ENCODE measurements around the gene CDH4. TPM values are rescaled to one million over a fixed set of nuclear protein-coding genes. Genes with fewer than 3 reads are reported as not detected.

The CDH4 gene
- total RNA-seq, 2 experiments from 2014 or later, result 0.10 to 0.15 TPM

DNA sequence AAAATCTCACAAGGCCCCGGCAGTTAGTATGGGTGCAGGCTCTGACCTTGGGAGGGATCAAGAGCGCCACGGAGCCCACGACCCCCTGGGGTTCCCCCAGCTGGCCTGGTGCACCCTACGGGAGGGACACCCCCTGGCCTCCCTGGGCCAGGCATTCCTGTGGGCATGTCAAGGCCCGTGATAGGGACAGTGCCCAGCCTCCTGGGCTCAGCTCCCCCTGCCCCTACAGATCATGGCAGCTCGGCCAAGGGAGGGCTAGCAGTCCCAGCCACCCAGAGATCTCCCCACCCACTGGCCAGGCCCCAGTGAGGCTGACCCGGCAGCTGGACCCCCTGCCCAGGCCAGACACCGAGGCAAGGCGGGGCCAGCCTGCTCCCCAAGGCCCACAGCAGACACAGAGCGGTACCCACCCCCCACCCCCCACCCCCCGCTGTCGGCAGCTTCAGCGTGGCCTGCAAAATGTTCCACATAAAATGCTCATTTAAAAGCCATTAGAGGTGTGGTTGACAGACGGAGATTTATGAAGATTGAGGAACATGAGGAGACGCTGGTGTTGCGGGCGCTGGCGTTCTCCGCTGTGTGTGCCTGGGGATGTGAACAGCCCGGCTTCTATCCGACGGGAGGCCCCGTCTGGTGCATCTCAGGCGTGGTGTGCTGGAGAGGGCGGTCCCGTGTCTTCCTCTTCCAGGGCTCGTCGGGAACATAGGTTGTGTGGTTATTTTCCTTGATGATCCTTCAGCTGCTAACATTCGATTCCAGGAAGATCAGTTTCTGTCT is 625.1 kb downstream of the CDH4 start:
- H3K27me3 Mint-ChIP-seq (ENCODE audit: low read depth), result no peaks in the 10 kb centered on the region
- intact Hi-C loops (cut with micrococcal nuclease), result no loop called here
- H3K27ac Mint-ChIP-seq, result no peak overlapping the region
- no peaks in the 10 kb centered on the region for H3K9me3 Mint-ChIP-seq
- no peak overlapping the region for H3K4me3 Mint-ChIP-seq
- no peaks in the 10 kb centered on the region for H3K4me1 Mint-ChIP-seq (ENCODE audit: low read depth)
- H3K36me3 Mint-ChIP-seq (ENCODE audit: low read depth), result no peaks in the 10 kb centered on the region
- CTCF ChIA-PET, result interaction anchor here (0.6 kb wide), 1 partner anchor 19 kb away, joined by 3 read pairs; no protein-coding TSS in a partner anchor
- DNase-seq, result no peak

DNA sequence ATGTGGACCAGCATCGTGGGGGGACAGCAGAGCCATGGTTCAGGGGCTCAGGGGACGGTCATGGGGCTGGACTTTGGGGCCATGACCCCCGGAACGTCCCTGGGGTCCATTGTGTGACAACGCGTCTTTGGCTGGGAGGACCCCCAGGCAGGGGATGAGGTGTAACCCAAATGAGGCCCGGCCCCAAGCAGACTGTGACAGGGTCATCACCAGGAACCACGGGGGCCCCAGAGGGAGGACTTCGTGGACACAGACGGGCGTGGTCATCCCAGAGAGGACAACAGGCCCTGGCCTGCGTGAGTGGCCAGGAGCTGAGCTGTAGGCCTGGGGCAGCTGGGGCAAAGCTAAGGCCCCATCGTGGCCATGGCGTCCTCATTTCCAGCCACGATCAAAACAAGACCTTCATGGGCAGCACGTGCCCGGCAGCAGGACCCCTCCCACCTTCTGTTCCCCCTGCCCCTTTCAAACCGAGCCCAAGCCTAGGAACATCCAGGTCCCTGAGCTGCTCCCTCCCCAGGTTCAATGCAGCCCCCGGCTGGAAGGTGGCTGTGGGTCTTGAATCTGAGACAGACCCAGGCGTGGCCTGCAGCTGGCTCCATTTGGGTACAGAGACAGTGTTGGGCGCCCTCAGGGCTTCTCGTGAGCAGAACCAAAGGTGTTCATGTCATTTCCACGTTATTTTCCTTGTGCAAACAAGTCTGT is 625.9 kb downstream of the CDH4 start:
- H3K36me3 Mint-ChIP-seq (ENCODE audit: low read depth), result no peaks in the 10 kb centered on the region
- no peak overlapping the region for H3K27ac Mint-ChIP-seq
- CTCF ChIA-PET, result interaction anchor here (0.6 kb wide), 1 partner anchor 18 kb away, joined by 3 read pairs; no protein-coding TSS in a partner anchor
- no peaks in the 10 kb centered on the region for H3K9me3 Mint-ChIP-seq
- DNase-seq, result no peak
- peaks cover 3% of the 10 kb centered on the region for H3K27me3 Mint-ChIP-seq (ENCODE audit: low read depth)
- H3K4me1 Mint-ChIP-seq (ENCODE audit: low read depth), result no peaks in the 10 kb centered on the region
- intact Hi-C loops (cut with micrococcal nuclease), result no loop called here
- H3K4me3 Mint-ChIP-seq, result no peak overlapping the region

DNA sequence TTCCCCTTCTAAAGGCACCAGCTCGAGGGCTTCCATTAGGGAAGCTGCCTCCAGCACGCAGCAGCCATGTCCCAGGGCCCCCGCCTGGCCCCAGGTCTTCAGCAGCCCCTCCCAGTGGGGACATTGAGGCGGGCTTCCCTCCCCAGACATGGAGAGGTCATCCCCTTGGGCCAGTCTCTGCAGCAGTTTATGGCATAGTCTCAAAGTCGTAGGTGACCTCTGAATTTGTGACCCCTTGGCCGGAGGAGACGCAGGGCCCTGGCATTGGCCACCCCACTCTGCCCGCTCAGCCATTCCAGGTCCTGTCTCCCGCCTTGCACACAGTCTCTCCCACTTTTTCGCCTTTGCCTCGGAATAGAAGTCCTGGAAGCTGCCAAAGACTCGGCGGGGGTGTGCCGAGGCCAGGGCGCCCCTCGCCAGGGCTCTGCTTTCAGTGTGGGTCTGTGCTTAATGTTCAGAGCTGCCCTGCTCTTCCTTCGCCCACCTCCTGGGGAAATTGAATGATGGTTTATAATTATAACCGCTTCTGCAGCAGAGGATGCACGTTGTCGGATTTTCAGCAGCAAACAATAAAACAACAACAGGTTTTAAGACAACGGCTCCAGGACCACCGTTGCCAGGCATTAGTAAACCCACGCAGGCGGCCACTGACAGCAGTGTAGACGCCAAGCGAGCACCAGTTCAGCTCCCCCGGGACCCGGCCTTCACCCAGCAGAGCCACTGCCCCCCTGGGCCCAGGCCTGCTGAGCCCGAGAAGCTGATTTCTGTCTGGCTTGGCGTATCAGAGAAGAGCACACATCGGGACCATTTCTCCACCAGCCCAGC is 626.6 kb downstream of the CDH4 start:
- Mint-ChIP-seq H3K4me3 (no peak overlapping the region), H3K9me3 (no peaks in the 10 kb centered on the region), H3K36me3 (ENCODE audit: low read depth) (no peaks in the 10 kb centered on the region), H3K27me3 (ENCODE audit: low read depth) (peaks cover 7% of the 10 kb centered on the region), H3K27ac (no peak overlapping the region), H3K4me1 (ENCODE audit: low read depth) (no peaks in the 10 kb centered on the region)
- DNase-seq, result no peak
- CTCF ChIA-PET, result no interaction called here
- intact Hi-C loops (cut with micrococcal nuclease), result no loop called here

DNA sequence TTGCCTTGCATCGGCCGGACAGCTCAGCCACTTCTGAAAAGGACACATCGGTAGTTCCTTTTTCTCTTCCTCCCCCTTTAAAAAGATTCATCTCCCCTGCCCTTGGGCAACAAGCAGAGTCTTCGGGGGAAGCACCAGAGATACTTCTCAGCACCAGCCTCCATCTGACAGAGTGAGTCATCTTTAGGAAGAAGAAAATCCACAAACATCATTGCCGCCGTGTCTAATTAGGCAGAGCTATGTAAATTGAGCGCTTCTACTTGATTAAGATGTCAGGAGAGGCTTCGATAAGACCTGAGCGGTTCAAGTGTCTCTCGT is 627.2 kb downstream of the CDH4 start:
- no peaks in the 10 kb centered on the region for H3K4me1 Mint-ChIP-seq (ENCODE audit: low read depth)
- no peaks in the 10 kb centered on the region for H3K9me3 Mint-ChIP-seq
- no peak overlapping the region for H3K27ac Mint-ChIP-seq
- peaks cover 7% of the 10 kb centered on the region for H3K27me3 Mint-ChIP-seq (ENCODE audit: low read depth)
- intact Hi-C loops (cut with micrococcal nuclease), result no loop called here
- no peak for DNase-seq
- H3K4me3 Mint-ChIP-seq, result no peak overlapping the region
- H3K36me3 Mint-ChIP-seq (ENCODE audit: low read depth), result no peaks in the 10 kb centered on the region
- CTCF ChIA-PET, result no interaction called here

DNA sequence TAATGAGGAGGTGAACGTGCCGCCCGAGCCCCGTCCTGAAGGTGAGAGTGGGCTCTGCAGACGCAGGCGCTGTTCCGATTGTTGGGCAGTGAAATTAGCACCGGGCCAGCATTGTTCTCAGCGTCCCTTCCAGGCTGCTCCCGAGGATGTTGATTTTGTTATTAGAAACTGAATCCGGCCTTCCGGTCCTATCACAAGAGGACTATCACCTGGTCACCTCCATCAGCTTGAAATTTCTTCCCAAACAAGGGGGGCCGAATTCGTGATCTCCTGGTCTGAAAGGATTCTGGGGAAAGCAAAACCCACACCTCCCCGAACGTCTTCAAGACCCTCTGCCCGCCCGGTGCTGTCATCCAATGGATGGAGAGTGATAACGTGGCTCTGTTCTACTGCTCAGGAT is 627.6 kb downstream of the CDH4 start:
- H3K27ac Mint-ChIP-seq, result no peak overlapping the region
- DNase-seq, result no peak
- no peaks in the 10 kb centered on the region for H3K9me3 Mint-ChIP-seq
- peaks cover 7% of the 10 kb centered on the region for H3K27me3 Mint-ChIP-seq (ENCODE audit: low read depth)
- no peak overlapping the region for H3K4me3 Mint-ChIP-seq
- H3K36me3 Mint-ChIP-seq (ENCODE audit: low read depth), result no peaks in the 10 kb centered on the region
- CTCF ChIA-PET, result no interaction called here
- intact Hi-C loops (cut with micrococcal nuclease), result no loop called here
- no peaks in the 10 kb centered on the region for H3K4me1 Mint-ChIP-seq (ENCODE audit: low read depth)

DNA sequence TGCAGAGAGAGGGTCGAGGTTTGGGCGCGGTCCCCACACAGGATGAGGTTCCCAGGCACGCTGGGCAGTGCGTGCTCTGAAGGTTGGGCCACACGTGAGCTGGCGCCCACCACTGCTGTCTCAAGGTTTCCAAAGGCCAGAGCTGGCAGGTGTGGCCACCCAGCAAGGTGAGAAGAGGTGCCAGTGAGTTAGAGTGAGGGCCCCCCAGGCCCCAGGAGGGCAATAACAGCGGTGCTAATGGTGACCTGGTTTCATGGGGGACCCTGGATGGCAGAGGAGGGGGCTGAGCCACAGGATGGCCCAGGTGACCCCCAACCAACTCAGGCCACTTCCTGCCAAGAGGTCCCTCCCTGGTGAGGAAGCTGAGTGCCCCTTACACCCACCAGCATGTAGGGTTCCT is 628.6 kb downstream of the CDH4 start:
- CTCF ChIA-PET, result interaction anchor here (0.6 kb wide), 1 partner anchor 9 kb away, joined by 3 read pairs; no protein-coding TSS in a partner anchor
- no peak overlapping the region for H3K4me3 Mint-ChIP-seq
- no peak for DNase-seq
- H3K36me3 Mint-ChIP-seq (ENCODE audit: low read depth), result no peaks in the 10 kb centered on the region
- intact Hi-C loops (cut with micrococcal nuclease), result no loop called here
- H3K9me3 Mint-ChIP-seq, result no peaks in the 10 kb centered on the region
- peaks cover 7% of the 10 kb centered on the region for H3K27me3 Mint-ChIP-seq (ENCODE audit: low read depth)
- no peak overlapping the region for H3K27ac Mint-ChIP-seq
- H3K4me1 Mint-ChIP-seq (ENCODE audit: low read depth), result no peaks in the 10 kb centered on the region

DNA sequence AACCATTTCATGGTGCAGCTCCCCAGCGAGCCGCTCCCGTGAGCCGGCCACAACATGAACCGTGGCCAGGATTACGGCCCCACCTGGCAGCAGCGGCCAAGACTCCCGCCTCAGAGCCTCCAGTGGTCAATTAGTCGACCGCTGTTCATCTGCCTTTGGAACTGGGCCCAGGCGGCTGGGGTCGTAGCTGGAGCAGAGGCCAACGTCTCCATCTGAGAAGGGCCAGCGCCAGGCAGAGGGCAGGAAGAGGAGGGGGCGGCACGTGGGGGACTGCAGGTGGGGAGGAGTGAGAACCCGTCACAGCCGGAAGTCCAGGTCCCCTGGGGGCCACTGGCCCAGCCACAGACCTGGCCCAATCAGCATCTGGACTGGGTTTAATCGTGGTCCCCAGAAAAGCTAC is 629.4 kb downstream of the CDH4 start:
- H3K4me3 Mint-ChIP-seq, result no peak overlapping the region
- no peak overlapping the region for H3K27ac Mint-ChIP-seq
- no peaks in the 10 kb centered on the region for H3K36me3 Mint-ChIP-seq (ENCODE audit: low read depth)

DNA sequence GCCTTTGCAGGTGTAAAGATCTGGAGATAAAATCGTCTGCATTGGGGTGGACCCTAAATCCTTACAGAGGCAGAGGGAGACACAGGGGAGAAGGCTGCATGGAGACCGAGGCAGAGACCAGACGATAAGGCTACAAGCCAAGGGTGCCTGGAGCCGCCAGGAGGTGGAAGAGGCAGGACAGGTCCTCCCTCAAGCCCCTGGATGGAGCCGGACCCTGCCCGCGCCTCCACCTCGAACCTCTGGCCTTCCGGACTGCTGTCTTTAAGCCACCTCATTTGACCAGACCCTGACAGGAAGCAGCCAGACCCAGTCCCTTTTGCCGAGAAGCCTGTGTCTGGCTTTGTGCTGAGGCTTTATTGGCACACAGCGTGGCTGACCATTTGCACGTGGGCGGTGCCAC is 629.8 kb downstream of the CDH4 start:
- Mint-ChIP-seq H3K27me3 (ENCODE audit: low read depth) (peaks cover 7% of the 10 kb centered on the region), H3K9me3 (no peaks in the 10 kb centered on the region), H3K27ac (no peak overlapping the region), H3K4me1 (ENCODE audit: low read depth) (no peaks in the 10 kb centered on the region), H3K4me3 (no peak overlapping the region), H3K36me3 (ENCODE audit: low read depth) (no peaks in the 10 kb centered on the region)
- DNase-seq, result no peak
- intact Hi-C loops (cut with micrococcal nuclease), result no loop called here
- CTCF ChIA-PET, result no interaction called here

More for the DNA sequence above, 629.4 kb downstream of the CDH4 start:
- no peaks in the 10 kb centered on the region for H3K9me3 Mint-ChIP-seq
- CTCF ChIA-PET, result interaction anchor here (0.6 kb wide), 1 partner anchor 10 kb away, joined by 3 read pairs; no protein-coding TSS in a partner anchor
- intact Hi-C loops (cut with micrococcal nuclease), result no loop called here
- DNase-seq, result no peak
- H3K27me3 Mint-ChIP-seq (ENCODE audit: low read depth), result peaks cover 7% of the 10 kb centered on the region
- H3K4me1 Mint-ChIP-seq (ENCODE audit: low read depth), result no peaks in the 10 kb centered on the region

DNA sequence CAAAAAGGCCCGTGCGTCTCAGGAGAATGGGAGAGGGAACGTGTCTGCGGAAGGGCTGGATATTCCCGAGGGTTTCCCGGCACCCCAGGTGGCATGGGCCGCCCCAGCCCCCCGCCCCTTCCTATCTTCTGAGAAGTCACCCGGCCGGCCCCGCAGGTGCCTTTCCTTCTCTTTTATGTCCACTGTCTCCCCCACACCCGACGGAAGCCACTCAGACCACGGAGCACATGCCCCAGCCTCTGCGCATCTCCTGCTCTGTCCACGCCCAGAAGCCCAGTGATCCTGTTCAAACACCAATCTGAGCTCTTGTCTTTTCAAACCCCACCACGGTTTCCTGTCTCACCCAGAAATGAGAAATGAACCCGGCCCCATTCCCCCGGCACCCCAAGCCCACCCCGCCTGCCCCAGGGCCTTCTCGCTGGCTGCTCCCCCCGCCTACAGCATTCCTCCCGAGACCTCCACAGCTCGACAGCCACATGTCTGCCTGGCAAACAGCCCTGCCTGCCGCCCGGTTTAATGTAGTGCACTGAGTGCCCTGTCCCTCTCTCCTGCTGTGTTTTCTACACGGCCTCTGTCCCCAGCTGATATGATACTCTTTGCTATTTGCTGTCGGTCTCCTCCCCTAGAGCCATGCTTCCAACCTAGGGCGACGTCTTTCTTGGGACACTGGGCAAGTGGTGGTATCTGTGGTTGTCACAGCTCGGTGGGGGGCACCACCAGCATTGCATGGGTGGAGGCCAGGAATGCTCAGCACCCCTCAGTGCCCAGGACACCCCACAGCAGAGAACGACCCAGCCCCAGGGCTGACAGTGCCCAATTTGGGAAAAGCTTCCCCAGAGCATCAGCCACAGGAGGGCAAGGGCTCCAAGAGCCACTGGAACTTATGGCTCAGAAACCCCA is 630.9 kb downstream of the CDH4 start:
- Mint-ChIP-seq H3K36me3 (ENCODE audit: low read depth) (no peaks in the 10 kb centered on the region), H3K27me3 (ENCODE audit: low read depth) (peaks cover 7% of the 10 kb centered on the region), H3K4me1 (ENCODE audit: low read depth) (peaks cover 2% of the 10 kb centered on the region), H3K4me3 (no peak overlapping the region), H3K9me3 (no peaks in the 10 kb centered on the region), H3K27ac (no peak overlapping the region)
- intact Hi-C loops (cut with micrococcal nuclease), result no loop called here
- DNase-seq, result no peak
- CTCF ChIA-PET, result no interaction called here

DNA sequence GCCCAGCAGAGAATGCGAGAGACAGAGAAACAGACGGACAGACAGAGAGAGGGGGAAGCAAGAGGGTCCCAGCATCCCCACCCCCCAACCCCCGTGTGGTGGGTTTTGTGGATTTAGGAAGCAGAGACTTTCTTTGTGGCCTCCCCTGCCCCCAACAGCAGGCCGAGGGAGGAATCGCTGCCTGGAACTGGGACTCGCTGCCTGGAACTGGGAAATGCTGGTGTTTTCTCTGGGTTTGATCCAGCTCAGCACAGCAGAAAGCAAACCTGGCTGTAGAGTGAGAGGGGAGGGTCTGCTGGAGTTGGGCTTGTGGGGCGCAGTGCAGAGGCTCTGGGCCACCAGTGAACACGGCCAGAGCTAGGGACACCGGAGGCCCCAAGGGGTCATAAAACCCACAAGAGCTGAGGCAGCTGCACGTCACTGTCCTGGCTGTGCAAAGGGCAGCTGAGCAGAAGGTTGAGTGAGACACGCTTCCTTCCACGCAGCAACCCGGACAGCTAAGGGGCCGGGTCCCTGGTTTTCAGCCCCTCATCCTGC is 631.9 kb downstream of the CDH4 start:
- Mint-ChIP-seq H3K36me3 (ENCODE audit: low read depth) (no peaks in the 10 kb centered on the region), H3K27ac (no peak overlapping the region), H3K9me3 (no peaks in the 10 kb centered on the region), H3K4me1 (ENCODE audit: low read depth) (peaks cover 2% of the 10 kb centered on the region), H3K27me3 (ENCODE audit: low read depth) (peaks cover 7% of the 10 kb centered on the region), H3K4me3 (no peak overlapping the region)
- intact Hi-C loops (cut with micrococcal nuclease), result no loop called here
- no peak for DNase-seq
- CTCF ChIA-PET, result no interaction called here

DNA sequence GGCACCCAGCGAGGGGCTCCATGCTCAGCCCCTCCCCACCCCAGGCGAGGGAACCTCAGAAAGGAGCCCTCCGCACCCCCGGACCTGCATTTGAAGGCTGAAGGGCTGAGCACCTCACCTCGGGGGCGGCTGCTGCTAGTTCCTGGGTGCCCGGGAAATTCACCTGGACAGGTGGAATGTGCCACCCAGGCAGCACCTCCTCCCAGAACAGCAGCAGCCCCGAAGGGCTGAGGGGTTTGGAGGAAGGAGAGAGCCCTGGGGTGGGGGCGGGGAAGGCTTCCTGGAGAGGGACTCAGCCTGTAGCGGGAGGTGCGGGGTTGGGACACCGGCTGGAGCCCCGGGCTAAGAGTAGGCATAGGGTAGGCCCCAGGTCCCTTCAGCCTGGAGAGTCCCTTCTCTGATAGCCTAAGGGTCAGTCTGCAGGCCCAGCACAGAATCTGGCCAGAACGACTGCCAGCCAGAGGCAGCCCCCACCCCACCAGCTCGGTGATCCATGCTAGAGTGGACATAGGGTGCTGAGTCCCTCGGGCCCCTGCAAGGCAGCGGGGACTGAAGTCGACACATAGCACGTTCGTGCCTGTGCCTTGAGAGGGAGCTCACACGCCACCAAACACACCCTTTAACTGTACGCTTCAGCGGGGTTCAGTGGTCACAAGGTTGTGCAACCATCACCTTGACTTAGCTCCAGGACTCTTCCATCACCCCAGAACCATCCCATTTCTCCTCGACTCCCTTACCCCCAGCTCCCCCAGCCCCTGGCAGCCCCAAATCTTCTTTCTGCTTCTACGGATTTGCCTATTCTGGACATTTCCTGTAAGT is 632.7 kb downstream of the CDH4 start:
- Mint-ChIP-seq H3K9me3 (no peaks in the 10 kb centered on the region), H3K27me3 (ENCODE audit: low read depth) (peaks cover 7% of the 10 kb centered on the region), H3K4me1 (ENCODE audit: low read depth) (peaks cover 2% of the 10 kb centered on the region), H3K36me3 (ENCODE audit: low read depth) (no peaks in the 10 kb centered on the region), H3K4me3 (no peak overlapping the region), H3K27ac (no peak overlapping the region)
- DNase-seq, result no peak
- intact Hi-C loops (cut with micrococcal nuclease), result no loop called here
- CTCF ChIA-PET, result no interaction called here
